HK-2 (cell line): Measurements from ENCODE around the gene CADM1.

ENCODE experiments used
- DNase-seq: peaks from one replicate; pipeline ENCODE4 v3.0.0-alpha.2; 2018; ENCODE audit not compliant: unreplicated experiment

The CADM1 gene

DNA sequence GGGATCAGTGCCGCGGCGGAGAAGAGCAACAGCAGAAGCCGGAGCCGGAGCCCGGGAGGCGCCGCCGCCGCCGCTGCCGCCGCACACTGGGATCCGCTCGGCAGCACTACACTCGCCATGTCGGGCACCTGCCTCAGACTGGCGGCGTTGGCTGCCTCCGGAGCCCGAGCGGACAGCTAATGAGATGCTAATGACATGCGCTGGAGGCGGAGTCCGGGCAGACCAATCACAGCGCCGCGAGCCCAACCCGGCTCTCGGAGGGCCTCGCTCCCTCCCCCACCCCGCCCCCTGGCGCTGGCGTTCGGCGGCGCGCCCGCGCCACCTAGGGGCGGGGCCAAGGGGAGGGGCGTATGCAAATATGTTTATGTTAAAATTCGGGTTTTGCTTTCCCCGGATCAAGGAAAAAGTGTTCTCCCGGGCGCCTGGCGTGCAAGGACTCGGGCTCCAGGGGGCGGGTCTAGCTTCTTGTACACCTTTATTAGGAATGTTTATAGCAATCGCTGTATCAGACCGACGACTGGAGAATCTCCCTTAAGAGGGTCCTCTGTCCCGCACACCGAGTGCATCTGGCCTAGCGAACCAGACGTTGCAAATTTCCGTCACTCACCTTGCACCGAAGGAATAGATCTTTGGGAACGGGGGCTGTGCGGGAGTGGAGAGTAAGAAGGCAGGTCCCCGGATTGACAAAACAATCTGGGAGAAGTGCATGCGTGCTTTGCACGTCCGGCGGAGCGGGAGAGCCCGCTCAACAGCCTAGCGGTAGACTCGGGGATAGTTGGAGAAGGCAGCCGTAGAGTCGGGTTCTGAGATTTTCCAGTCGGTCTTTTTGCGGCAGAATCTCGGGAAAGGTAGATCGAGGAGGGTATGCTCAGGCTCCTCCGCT lies at the start of gene CADM1:
CADM1 (minus strand) TSS at position 140 of the 883 bp plus-strand sequence.
- peak; percentile 89 for DNase-seq

DNA sequence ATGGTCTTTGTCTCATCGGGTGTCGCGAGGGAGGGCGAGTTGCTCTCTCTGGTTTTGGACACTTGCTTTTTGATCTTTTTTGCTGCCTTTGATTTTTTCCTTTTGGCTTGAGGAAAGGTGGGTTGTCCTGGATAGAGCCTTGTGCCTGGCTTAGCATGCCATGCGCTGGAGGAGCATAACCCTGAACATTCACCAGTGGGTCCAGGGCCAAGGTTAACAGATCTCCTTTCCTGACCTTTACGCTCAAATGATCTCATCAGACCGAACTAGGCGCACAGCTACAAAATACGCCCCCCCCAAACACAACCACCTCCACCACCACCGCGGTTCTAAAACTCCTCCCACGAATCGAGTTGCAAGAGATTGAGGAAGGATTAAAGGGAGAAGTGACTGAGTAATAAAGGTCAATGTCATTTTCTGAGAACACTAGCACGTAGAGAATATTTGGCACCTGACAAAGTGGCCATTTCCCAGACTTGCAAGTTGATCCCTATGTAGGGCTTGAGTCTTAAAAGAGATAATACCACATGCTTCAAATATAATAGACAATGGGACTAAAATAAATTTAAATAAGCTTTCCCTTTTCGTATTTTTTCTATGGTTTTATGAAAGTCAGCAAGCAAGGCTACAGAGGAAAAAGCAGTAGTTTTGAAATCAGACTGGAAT lies 48.7 kb upstream of the CADM1 start:
- DNase-seq = no peak

DNA sequence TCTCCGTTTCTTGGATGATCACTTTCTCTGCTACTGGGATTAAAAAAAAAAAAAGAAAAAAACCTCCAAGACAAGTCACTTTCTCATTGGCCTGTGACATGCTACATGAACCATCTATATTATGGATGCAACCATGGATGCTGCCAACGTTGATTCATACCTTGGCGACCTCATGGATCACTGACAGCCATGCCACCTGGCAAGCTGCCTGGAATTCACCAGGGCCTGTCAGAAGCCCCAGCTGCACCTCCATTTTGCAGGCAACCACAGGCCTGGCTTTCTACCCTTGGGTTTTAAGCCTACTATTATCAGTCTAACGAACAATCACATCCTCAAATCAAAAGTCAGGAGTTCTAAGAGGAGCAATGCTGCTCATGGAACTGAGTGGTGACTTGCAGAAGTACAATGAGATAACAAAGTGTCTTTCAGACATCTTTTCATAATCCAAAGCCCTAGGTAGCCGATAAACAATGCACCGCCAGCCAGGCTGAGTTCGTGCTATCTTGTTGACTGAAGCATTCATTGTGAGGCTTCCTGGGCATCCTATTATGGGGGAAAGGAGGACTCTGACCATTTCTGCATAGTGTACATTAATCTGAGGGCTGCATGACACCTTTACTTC lies 48.0 kb upstream of the CADM1 start:
- DNase-seq = peak; percentile 4

DNA sequence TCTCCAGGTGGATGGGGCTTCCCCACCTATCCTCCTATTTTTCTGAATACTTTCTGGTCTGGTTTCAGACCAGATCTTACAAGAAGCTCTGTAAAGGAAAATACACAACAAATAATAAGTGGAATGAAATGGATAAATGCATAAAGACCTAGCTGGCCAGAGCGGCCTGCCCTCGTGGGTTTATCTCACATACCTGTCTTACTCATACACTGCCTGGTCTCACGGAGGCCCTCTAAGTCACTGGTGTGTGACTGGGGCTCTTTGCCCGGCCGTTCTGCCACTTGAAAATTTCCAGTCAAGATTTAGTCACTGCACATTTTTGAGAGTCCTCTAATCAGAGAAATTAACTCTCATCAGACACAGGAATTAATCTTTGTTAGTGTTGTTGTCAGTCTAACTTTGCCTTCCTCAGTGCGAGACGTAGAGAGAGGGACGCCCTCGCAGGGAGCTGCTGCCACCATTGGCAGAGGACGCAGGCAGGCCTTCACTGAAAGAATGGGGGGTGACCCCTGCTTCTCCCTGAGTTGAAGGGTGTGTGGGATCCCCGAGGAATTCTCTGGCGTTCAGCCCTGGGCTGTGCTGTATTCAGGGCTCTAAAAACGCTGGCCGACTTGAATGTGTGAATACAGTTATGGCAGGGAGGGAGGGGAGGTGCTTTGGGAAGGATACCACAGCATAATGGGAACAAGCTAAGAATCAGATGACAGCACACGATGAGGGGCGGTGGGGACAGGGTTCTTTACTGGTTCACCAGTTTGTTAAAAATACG lies 46.3 kb upstream of the CADM1 start:
- DNase-seq = peak; percentile 57

DNA sequence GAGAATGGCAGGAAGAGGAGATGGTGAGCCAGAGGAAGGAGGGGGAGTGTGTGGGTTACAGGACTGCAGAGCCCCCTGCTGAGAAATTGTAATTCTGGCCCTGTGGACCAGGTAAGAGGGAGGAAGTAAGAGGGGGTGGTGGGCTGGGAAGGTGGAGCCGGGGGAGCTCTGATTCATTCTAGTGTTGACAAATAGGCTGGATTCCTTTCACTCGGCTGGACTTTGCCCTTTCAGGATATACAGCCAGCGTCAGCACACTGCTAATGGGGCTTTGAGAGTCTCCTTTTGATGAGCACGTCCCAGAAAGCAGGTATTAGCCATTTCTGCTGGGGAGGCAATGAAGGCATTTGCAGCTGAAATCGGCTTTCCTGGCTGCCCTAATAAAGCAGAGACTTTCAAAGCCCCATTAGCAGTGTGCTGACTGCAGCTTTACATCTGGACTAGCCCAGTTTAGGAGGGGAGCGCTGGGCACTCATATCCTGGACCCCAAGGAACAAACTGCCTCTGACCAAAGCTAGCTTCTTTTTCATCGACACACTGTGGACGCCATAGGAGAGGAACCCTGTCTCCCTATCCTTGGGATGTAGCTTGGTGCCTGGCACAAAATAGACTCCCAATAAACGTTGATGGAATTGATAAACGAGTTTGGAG lies 44.8 kb upstream of the CADM1 start:
- peak; percentile 36 for DNase-seq

DNA sequence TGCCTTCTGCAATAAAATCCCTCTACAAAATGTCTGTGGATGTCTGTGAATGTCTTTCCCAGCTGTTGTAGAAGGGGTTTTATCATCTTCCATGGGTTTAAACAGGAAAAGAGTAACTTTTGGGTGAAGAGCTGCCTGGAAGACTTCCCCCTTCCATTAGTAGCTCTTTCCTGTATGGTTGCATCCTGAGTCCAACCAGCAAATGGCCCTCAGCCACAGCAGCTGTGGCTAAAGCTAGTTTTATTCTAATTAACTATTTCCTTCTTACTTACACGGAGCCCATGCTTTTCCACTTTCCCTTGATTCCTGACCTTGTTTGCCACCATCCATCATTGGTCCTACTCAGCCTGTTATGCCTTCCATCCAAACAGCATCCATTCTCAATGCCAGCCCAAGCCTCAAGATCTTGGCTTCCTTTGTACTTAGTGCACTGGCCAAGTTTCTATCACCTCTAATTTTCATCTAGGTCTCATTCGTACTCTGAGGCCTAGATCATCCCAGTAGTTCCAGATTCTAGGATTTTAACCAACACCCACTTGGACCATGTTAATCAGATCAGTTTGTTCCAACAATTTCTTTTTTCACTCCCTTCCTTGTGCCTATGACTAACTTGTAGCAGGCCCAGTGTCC lies 41.5 kb upstream of the CADM1 start:
- no peak for DNase-seq

DNA sequence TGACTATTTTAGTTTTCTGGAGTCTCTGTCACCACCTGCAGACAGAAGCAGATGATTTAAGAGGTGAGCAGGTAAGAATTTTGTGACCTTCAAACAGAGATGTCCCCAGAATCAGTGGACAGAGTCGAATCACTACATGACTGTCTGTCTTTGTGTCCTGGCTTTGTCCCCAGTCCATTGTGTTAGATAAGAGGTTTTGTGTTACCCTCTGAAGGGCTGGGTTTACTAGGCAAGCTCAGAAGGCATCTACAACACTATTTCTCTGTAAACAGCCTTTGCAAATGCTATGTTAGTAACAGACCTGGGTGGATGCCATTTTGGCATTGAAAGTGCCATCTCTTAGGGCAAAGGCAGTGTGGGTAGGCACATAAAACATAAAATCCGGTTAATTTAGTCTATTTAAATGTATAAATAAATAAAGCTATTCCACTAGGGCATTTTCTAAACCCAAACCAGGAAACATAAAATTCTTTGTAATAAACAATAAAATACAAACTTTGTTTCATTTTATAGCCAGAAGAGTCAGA lies 40.3 kb upstream of the CADM1 start:
- no peak for DNase-seq

DNA sequence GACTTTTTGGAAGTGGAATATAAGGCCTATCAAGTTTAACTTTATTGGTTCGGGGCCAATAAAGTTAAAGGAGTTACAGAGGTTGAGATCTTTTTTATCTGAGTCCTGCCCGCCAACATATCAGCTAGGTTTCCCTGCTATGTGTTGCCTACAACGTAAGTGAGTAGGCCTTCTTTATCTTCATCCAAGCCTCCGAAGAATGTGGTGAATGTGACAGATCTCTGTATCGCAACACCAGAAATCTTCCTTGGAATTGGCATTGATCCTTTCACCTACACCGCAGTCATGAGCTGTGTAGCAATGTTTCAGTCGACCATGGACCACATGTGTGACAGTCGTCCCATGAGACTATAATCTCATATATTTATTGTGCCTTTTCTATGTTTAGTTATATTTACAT lies 37.3 kb upstream of the CADM1 start:
- DNase-seq = no peak

DNA sequence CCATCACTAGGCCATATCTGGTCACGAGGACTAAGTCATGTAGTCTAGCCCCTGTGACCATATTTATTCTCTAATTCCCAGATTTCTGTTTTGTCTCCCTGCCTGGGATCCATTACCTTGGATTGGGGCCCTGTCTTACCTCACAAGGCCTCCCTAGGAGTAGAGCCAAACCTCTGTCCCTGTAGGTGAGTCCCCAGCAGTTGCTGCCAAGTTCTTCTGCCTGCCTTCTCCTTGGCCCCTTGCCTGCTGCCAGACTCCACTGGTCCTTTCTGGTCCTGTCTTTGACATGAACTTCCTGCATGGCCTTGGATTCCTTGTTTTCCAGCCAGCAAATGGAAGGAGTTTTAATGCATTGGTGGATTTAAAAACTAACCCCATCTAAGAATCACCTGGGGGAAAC lies 35.6 kb upstream of the CADM1 start:
- DNase-seq = no peak

DNA sequence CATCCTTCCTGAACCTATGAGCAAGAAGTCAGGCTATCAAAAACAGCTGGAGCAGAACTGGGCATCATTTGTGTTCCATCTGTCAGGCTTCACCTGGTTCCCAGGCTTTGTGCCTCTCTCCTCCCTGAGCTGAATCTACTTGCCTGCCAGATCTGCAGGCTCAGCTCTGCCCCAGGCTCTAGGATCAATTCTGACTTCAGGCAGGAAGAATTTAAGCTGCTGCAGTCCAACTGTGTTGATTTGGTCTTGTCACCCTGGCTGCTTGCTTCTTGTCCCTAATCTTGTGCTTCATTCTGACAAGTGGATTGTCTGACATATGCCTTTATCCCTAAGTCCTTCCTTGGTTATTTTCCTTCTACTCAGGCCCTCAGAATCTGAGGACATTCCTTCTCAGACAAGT lies 31.6 kb upstream of the CADM1 start:
- no peak for DNase-seq

DNA sequence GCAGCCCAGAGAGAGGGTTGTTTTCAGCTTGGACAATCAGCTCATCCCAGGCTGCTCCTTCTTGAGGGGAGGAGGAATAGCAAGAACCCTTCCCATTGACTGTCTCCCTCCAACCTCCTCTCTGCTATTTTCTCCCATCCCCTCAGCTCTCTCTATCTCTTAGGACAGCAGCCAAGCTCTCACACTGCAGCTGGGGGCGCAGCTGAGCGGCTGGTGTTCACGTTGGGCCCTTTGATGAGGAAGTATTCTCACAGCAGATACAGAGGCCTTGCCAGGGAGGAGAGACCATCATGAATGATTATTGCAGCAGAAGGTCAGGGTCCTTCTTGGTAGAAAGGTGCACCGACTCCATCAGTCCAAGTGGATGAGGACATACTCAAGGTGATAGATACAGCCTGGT lies 26.5 kb upstream of the CADM1 start:
- DNase-seq = no peak

DNA sequence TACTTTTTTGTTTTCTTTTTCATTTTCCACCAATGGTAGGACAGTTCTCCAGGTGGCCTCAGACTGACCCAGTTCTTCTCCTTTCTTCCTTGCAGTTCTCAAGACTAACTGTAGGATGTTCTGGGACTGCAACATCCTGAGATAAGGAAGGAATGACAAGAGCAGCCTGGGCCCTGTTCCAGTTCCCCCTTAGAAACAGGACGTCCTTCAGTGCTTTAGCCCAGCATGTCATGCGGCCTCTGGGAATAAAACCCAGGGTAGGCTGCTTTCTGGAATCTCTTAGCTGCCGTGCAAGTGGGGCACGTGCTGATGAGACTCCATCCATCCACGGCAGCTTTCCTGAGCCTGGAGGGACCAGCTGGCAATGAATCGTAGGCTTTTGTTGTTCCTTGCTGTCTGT lies 24.0 kb upstream of the CADM1 start:
- no peak for DNase-seq

DNA sequence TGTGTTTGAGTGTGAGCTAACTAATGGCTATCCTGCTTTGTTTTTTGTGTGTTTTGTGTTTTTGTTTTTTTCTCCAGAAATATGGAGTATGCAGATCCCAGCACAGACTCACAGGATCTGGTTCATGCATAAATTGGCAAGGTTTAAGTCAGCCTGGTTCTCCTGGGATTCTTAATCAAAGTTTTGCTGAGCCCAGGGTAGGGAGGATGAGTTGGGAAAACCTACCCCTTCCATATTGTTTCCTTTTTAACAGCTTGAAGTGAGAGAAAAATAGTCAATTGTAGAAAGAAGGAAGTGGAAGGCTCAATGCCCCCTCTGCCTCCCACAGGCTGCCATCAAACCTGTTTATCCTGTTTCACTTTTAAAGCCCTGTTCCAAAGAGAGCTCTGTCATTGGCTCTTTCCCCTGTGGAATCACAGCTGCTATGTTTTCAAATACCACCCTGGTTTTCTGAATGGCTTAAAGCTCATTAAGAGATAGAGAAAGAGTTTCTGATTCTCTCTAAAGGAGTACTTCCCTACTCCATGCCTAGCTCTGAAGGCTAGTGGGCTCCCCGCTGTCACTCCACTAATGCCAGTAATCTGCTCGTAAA lies 23.4 kb upstream of the CADM1 start:
- no peak for DNase-seq

DNA sequence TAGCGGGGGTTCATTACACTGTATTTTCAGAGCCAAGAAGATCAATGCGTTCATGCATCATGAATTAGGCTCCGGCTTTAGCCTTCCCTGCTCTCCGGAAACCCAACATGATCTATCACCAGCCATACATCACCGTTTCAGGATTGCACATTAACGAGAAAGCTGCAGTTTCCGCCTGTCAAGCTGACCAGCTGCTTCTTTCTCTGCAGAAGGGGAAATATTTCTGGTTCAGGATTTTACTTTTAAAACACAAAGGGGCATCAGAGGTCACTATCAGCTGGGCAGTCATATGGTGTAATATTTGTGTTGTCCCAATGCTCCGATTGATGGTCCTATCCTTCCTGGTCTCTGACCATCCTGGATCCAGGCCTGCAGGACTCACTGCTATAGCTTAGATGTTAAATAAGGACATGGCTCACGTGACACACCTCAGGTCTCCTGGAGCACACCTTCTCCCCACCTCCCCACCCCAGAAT lies 21.4 kb upstream of the CADM1 start:
- DNase-seq = no peak

DNA sequence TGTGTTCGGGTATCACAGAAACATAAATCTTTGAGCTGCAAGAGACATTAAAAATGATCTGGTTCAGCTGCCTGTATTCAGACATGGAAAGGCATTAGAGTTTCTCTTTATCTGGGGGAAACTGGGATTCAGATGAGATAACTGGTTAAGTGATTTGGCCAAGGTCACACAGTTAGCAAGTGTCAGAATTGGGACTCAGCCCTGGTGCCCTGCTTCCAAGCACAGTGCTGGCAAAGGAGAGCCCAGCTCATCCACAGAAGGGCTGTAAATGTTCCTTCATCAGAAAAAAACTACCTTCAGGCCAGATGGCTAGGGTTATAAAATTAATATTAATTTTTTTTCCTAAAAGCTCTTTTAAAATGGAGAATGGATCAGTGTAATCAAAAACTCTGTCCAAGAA lies 20.4 kb upstream of the CADM1 start:
- no peak for DNase-seq

DNA sequence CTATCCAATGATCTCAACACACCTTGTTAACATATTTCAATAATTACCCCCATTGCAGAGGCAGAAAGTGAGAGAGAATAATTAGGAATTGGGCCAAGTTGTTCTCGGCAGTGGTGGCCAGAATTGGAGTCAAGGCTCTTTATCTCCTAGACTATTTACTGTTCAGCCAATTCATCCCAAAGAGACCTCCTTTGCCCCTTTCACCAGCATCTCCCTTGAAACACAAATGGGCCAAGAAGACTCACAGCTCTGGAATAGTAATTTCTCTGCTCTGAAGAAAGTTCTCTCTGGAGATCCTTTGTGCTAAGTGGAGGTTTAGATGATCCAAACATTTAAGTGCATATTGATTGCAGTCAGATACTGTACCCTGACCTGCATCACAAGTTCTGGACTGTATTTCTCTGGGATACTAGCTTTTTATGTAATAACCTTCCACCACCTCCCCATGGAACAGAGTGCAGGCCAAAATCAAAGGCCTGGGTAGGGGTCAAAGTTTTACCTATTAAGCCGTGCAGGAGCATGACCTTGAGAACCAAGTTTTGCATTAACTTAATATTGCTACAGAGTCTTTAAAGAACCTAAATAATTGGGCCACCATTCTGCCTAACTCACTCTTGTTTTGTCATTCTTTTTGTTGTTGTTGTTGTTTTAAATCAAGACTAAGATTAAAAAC lies 19.6 kb upstream of the CADM1 start:
- DNase-seq = no peak

DNA sequence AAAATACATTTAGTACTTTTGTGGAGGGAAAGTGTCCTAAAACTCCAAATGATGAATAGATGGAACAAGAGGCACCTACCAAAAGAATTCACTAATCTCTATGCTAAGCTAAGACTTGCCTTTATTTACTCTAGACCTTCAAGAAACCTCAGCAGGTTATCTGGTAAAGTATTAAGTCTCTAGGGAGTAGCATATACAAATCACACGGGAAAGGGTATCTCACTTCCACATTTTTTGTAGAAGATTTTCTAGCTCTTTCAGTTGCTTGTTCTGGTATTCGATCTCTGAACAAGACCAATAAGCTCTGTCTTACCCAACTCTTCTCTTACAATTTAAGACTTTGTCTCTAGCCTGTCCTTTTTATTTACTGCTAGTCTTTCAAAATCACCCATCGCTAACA lies 18.1 kb upstream of the CADM1 start:
- no peak for DNase-seq

DNA sequence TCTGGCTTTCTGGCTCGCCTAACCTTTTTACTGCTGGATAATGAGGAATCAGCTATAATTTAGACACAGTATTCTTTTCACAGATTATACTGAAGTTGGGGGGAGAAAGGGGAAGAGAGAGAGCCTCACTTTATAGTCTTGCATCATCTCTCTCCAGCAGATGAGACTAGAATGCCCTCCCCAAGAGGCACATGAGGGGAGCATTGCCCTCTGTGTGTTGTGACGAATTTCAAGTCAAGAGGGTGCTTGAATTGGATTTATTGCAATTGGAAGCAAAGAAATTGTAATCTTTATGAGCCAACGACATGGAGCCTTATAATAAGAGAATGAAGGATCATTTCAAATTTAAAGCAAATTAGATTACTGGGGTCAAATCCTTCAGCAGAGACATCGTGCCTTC lies 17.6 kb upstream of the CADM1 start:
- no peak for DNase-seq

DNA sequence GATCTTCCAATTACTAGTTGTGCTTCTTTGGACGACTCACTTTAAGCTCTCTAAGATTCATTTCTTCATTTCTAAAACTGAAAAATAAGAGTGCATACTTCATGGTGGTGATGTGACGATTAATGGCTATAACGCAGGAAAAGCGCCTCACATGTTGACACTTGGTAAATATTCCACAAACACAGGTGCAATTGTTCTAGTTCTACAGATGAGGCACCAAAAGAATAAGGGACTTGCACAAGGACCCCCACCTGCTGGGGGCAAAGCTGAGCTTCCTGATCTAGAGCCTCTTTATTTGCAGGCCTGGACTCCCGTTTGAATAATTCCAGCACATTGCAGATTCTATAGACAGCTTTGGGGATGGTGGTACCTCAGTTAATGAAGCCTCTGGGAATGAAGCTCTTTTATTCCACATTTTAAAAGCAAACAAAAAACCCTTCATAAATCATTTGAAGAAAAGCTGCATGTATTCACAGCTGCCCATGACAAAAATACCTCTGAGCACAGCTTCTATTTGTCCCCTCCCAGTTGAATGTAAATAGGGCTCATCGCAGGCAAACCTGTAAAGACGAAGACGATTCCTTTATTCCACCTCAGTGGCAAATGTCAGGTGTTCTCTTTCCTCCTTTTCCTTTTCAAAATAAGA lies 14.9 kb upstream of the CADM1 start:
- no peak for DNase-seq
